ENCODE data around the gene MBOAT2. TPM values are rescaled to one million over a fixed set of nuclear protein-coding genes. Genes with fewer than 3 reads are reported as not detected.

Gene MBOAT2
- polyA plus RNA-seq, 3 donors: 5.1 to 9.0 (median 5.5) TPM

GRCh38 chr2:8929128-8929527 lies 74.4 kb downstream of the MBOAT2 start:
- Histone ChIP-seq H3K9me3 (replicated peaks in 1 of 2; ENCODE audit: control insufficient read depth in 1 of 2, insufficient read depth in 1 of 2, low read length in 2 of 2) (no peaks in the 10 kb centered on the region), H3K27me3 (ENCODE audit: control insufficient read depth in 2 of 2, insufficient read depth in 2 of 2, low read length in 2 of 2) (no peaks in the 10 kb centered on the region), H2AFZ (ENCODE audit: insufficient read depth, low read depth, low read length, poor library complexity, severe bottlenecking) (no peak overlapping the region), H3K27ac (ENCODE audit: low read depth in 1 of 2, low read length in 2 of 2) (no peak overlapping the region), H3K9ac (ENCODE audit: insufficient read depth, low read length, poor library complexity, severe bottlenecking) (no peak overlapping the region), H3K79me2 (ENCODE audit: insufficient read depth, low read length) (no peaks in the 10 kb centered on the region), H3K4me3 (replicated peaks in 1 of 3; ENCODE audit: low read depth in 2 of 3, low read length in 3 of 3) (no peak overlapping the region), H3K4me2 (replicated peaks; ENCODE audit: extremely low read depth, low read length, poor library complexity, severe bottlenecking) (no peak overlapping the region), H3K36me3 (replicated peaks in 1 of 2; ENCODE audit: control insufficient read depth in 1 of 2, insufficient read depth in 2 of 2, low read length in 2 of 2) (peaks cover 0 to 13% of the 10 kb centered on the region in 2 donors), H3K4me1 (ENCODE audit: control insufficient read depth in 1 of 2, insufficient read depth in 2 of 2, low read length in 2 of 2) (no peaks in the 10 kb centered on the region), H4K20me1 (ENCODE audit: insufficient read depth, low read length) (no peaks in the 10 kb centered on the region)
- WGBS (ENCODE audit: insufficient coverage): 97% methylated on average over 3 of the region's 3 CpGs
- H3K27ac Mint-ChIP-seq: no peak overlapping the region
- no peak overlapping the region for H3K4me3 Mint-ChIP-seq
- H3K27me3 Mint-ChIP-seq (ENCODE audit: low read depth in 3 of 3): peaks cover 0 to 2% (median 2%) of the 10 kb centered on the region in 3 donors
- no peak for TF ChIP-seq CTCF (IDR thresholded peaks at IDR 0.05)
- DNase-seq: no peak
- no peaks in the 10 kb centered on the region for H3K4me1 Mint-ChIP-seq
- intact Hi-C loops (cut with micrococcal nuclease): no loop called here
- H3K9me3 Mint-ChIP-seq: peaks cover 0 to 9% (median 0%) of the 10 kb centered on the region in 7 donors
- H3K36me3 Mint-ChIP-seq: peaks cover 44 to 46% of the 10 kb centered on the region in 2 donors

- H3K27me3 ChIP-seq (ENCODE audit: control insufficient read depth in 2 of 2, insufficient read depth in 2 of 2, low read length in 2 of 2): no peaks in the 10 kb centered on the region
- Mint-ChIP-seq H3K4me3 (no peak overlapping the region), H3K4me1 (no peaks in the 10 kb centered on the region), H3K27ac (peak overlapping the region in 1 of 7 donors; percentile 25), H3K27me3 (ENCODE audit: low read depth in 3 of 3) (peaks cover 0 to 2% (median 2%) of the 10 kb centered on the region in 3 donors), H3K36me3 (peaks cover 41 to 42% of the 10 kb centered on the region in 2 donors), H3K9me3 (peaks cover 0 to 9% (median 0%) of the 10 kb centered on the region in 7 donors)
- no peak for DNase-seq
- no peak for TF ChIP-seq CTCF (IDR thresholded peaks at IDR 0.05)
- 96% methylated on average over 11 of the region's 17 CpGs for WGBS (ENCODE audit: insufficient coverage)
- H2AFZ ChIP-seq (ENCODE audit: insufficient read depth, low read depth, low read length, poor library complexity, severe bottlenecking): no peak overlapping the region
- no peak overlapping the region for H3K4me2 ChIP-seq (replicated peaks; ENCODE audit: extremely low read depth, low read length, poor library complexity, severe bottlenecking)
- no peaks in the 10 kb centered on the region for H3K79me2 ChIP-seq (ENCODE audit: insufficient read depth, low read length)
- H3K9ac ChIP-seq (ENCODE audit: insufficient read depth, low read length, poor library complexity, severe bottlenecking): no peak overlapping the region
- H3K36me3 ChIP-seq (replicated peaks in 1 of 2; ENCODE audit: control insufficient read depth in 1 of 2, insufficient read depth in 2 of 2, low read length in 2 of 2): peaks cover 0 to 13% of the 10 kb centered on the region in 2 donors
- H3K4me1 ChIP-seq (ENCODE audit: control insufficient read depth in 1 of 2, insufficient read depth in 2 of 2, low read length in 2 of 2): no peaks in the 10 kb centered on the region
- no peaks in the 10 kb centered on the region for H3K9me3 ChIP-seq (replicated peaks in 1 of 2; ENCODE audit: control insufficient read depth in 1 of 2, insufficient read depth in 1 of 2, low read length in 2 of 2)
- no peaks in the 10 kb centered on the region for H4K20me1 ChIP-seq (ENCODE audit: insufficient read depth, low read length)
- no peak overlapping the region for H3K27ac ChIP-seq (ENCODE audit: low read depth in 1 of 2, low read length in 2 of 2)
- intact Hi-C loops (cut with micrococcal nuclease): no loop called here
- no peak overlapping the region for H3K4me3 ChIP-seq (replicated peaks in 1 of 3; ENCODE audit: low read depth in 2 of 3, low read length in 3 of 3)
Measured at GRCh38 chr2:8927510-8928455, 75.7 kb downstream of the MBOAT2 start.

All from CD14-positive monocyte (primary cell).